Measurements from ENCODE around the gene ZCCHC4.

- TF ChIP-seq CTCF (IDR thresholded peaks at IDR 0.05) (no peak), POLR2A (IDR thresholded peaks at IDR 0.05) (no peak)
Observed at GRCh38 chr4:25299476-25300203, 12.9 kb upstream of the ZCCHC4 start.
